Medulla oblongata (tissue), 1 donor: ENCODE measurements around the gene OR5A1.

Experiments
- DNase-seq: peaks from one replicate; pipeline ENCODE4 v3.0.0-alpha.2; 2015; ENCODE audit errors: extremely low spot score

Gene OR5A1

GRCh38 chr11:59479906-59480305, 43.6 kb downstream of the OR5A1 start:
- DNase-seq: no peak

- DNase-seq: no peak
These were observed 44.1 kb downstream of the OR5A1 start for GRCh38 chr11:59480359-59480758.
